K562 (cell line): ENCODE results near the gene TSPAN16.

Experiments
- GABPA ChIP-seq: fragments of 200-800 bp; sonication (Bioruptor generic); conservative IDR thresholded peaks from 2 replicates; pipeline ENCODE4 v1.6.1; 2016; ENCODE audit warnings: low read depth, missing genetic modification characterization, missing compliant biosample characterization
- TF ChIP-seq, protein P1 (sequence below): fragments of 450-650 bp; IDR thresholded peaks from 2 replicates; pipeline ENCODE4 v1.6.1; 2018; ENCODE audit not compliant: partially characterized antibody

DNA sequence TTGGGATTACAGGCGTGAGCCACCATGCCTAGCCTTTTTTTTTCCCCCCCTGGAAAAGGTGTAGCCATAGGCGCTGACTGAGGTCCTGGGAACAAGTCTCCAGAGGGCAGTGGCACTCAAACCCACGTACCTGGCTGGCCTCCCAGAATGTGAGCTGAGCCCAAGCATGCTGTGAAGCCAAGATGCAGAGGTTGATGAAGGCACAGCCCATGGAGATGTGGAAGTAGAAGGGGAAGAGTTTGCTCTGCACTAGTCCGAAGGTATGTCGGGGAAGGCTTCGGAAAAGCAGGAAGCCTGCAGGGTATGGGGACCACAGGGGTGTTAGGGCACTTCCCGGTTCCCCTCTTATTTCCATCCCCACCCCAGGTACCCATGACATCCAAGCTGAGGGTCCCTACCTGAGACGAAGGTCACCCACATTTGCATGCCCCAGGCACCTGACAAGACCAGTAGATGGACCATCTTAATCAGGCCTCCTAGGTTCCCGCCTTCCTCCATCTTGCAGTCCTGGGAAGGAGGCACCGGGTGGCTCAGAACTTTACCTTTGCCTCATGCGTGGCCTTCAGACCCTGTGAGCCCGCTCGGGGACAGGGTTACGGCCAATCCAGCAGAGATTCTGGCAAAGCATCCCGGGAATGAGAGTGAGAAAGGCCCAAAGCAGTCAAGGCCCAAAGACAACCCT lies 49.3 kb downstream of the TSPAN16 start:
- TF ChIP-seq, protein P1, sequence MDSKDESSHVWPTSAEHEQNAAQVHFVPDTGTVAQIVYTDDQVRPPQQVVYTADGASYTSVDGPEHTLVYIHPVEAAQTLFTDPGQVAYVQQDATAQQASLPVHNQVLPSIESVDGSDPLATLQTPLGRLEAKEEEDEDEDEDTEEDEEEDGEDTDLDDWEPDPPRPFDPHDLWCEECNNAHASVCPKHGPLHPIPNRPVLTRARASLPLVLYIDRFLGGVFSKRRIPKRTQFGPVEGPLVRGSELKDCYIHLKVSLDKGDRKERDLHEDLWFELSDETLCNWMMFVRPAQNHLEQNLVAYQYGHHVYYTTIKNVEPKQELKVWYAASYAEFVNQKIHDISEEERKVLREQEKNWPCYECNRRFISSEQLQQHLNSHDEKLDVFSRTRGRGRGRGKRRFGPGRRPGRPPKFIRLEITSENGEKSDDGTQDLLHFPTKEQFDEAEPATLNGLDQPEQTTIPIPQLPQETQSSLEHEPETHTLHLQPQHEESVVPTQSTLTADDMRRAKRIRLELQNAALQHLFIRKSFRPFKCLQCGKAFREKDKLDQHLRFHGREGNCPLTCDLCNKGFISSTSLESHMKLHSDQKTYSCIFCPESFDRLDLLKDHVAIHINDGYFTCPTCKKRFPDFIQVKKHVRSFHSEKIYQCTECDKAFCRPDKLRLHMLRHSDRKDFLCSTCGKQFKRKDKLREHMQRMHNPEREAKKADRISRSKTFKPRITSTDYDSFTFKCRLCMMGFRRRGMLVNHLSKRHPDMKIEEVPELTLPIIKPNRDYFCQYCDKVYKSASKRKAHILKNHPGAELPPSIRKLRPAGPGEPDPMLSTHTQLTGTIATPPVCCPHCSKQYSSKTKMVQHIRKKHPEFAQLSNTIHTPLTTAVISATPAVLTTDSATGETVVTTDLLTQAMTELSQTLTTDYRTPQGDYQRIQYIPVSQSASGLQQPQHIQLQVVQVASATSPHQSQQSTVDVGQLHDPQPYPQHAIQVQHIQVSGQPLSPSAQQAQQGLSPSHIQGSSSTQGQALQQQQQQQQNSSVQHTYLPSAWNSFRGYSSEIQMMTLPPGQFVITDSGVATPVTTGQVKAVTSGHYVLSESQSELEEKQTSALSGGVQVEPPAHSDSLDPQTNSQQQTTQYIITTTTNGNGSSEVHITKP: no peak
- TF ChIP-seq GABPA (tag): no peak
